Bone marrow (tissue), 2 donors: Measurements from ENCODE around the gene PPP1CB.
"Not testable (repeated sequence)": the region's sequence is repeated elsewhere in the genome, so short reads cannot be mapped to it uniquely, and the experiment has no call there.

ENCODE experiments used
- DNase-seq, 2 donors: peaks; one replicate each; lab custom pipeline; 2025; lab: John Stamatoyannopoulos, UW

PPP1CB gene

GRCh38 chr2:28751252-28751955 is at the start of gene PPP1CB:
PPP1CB (plus strand) TSS chr2:28751830; CDS start chr2:28752125, 295 bp downstream.
- peak; percentile 97 to 99 for DNase-seq

GRCh38 chr2:28702415-28702861 is 49.2 kb upstream of the PPP1CB start:
- DNase-seq, result no peak

GRCh38 chr2:28702878-28703277 is 48.8 kb upstream of the PPP1CB start:
- no peak for DNase-seq

- DNase-seq, result no peak
These were observed 47.0 kb upstream of the PPP1CB start for GRCh38 chr2:28704621-28705020.

- DNase-seq, result no peak
These were observed 45.7 kb upstream of the PPP1CB start for GRCh38 chr2:28705751-28706440.

GRCh38 chr2:28707592-28707991 is 44.0 kb upstream of the PPP1CB start:
- no peak for DNase-seq

- DNase-seq, result no peak
These were observed 42.5 kb upstream of the PPP1CB start for GRCh38 chr2:28709101-28709500.

GRCh38 chr2:28710545-28710944 is 41.1 kb upstream of the PPP1CB start:
- no peak for DNase-seq

- DNase-seq, result no peak
These were observed 37.9 kb upstream of the PPP1CB start for GRCh38 chr2:28713577-28714298.

GRCh38 chr2:28716265-28716865 is 35.3 kb upstream of the PPP1CB start:
- peak; percentile 10 to 69 for DNase-seq

- DNase-seq, result peak; percentile 16 to 93
These were observed 34.3 kb upstream of the PPP1CB start for GRCh38 chr2:28717339-28717758.

GRCh38 chr2:28720345-28720744 is 31.3 kb upstream of the PPP1CB start:
- no peak for DNase-seq

GRCh38 chr2:28721601-28722191 is 29.9 kb upstream of the PPP1CB start:
- DNase-seq, result no peak

GRCh38 chr2:28725021-28725711 is 26.5 kb upstream of the PPP1CB start:
- DNase-seq, result no peak

GRCh38 chr2:28726177-28726576 is 25.5 kb upstream of the PPP1CB start:
- DNase-seq, result no peak

GRCh38 chr2:28729698-28730097 is 21.9 kb upstream of the PPP1CB start:
- DNase-seq, result no peak

- no peak for DNase-seq
These were observed 20.9 kb upstream of the PPP1CB start for GRCh38 chr2:28730641-28731146.

- no peak for DNase-seq
These were observed 16.1 kb upstream of the PPP1CB start for GRCh38 chr2:28735511-28735910.

- DNase-seq, result no peak
These were observed 15.6 kb upstream of the PPP1CB start for GRCh38 chr2:28736034-28736433.

GRCh38 chr2:28737655-28738054 is 14.0 kb upstream of the PPP1CB start:
- no peak for DNase-seq

GRCh38 chr2:28742619-28743018 is 9.0 kb upstream of the PPP1CB start:
- DNase-seq, result not testable (repeated sequence)
